Activated CD8-positive, alpha-beta T cell treated with anti-CD3 and anti-CD28 coated beads, Interleukin-2, amount 10 ng/mL, durations not matched to agents 7 days and 5 days (primary cell): ENCODE data around the gene SORL1. TPM values are rescaled to one million over a fixed set of nuclear protein-coding genes. Genes with fewer than 3 reads are reported as not detected.
A peak's percentile ranks its signal among the peaks of the same experiment; 100 is the strongest.

Experiments used
- ATAC-seq: fragments of 150-1000 bp; cut with Tn5 transposase; one replicate; pipeline ENCODE4 v1.10.0; 2021; ENCODE audit warnings: moderate library complexity
- CTCF ChIA-PET: fragments of 350-600 bp; sonication (Branson Sonifier 250); formaldehyde crosslinking; loops from one replicate; lab custom pipeline; 2021; ENCODE audit warnings: antibody characterized with exemption; lab: Charles Lee
- POLR2A ChIA-PET: fragments of 350-600 bp; sonication (Branson Sonifier 250); formaldehyde crosslinking; loops from one replicate; lab custom pipeline; 2021; ENCODE audit warnings: antibody characterized with exemption; lab: Charles Lee
- DNase-seq: peaks from one replicate; pipeline ENCODE4 v3.0.0-alpha.2; 2020
- H3K27ac Mint-ChIP-seq: one replicate; pipeline ENCODE4 v1.8.0; 2021; ENCODE audit warnings: mild to moderate bottlenecking, mixed read lengths
- H3K27me3 Mint-ChIP-seq: one replicate; pipeline ENCODE4 v1.8.0; 2021; ENCODE audit warnings: low read depth, mixed read lengths
- H3K36me3 Mint-ChIP-seq: one replicate; pipeline ENCODE4 v1.8.0; 2021; ENCODE audit warnings: low read depth, mixed read lengths
- H3K4me1 Mint-ChIP-seq: one replicate; pipeline ENCODE4 v1.8.0; 2021; ENCODE audit warnings: low read depth, mixed read lengths
- H3K4me3 Mint-ChIP-seq: one replicate; pipeline ENCODE4 v1.8.0; 2021; ENCODE audit warnings: mild to moderate bottlenecking, mixed read lengths
- H3K9me3 Mint-ChIP-seq: one replicate; pipeline ENCODE4 v1.8.0; 2022; ENCODE audit warnings: mixed read lengths; ENCODE audit not compliant: insufficient read depth
- total RNA-seq, 2 experiments: library from RNA; stranded (reverse); gene quantifications; one replicate each; pipeline ENCODE4 v1.2.3, GENCODE V29; 2021

The SORL1 gene
- total RNA-seq, 2 experiments from 2014 or later, result 98.9 to 107 TPM

- peaks cover 42% of the 10 kb centered on the region for H3K36me3 Mint-ChIP-seq
- H3K27me3 Mint-ChIP-seq, result no peaks in the 10 kb centered on the region
- peak overlapping the region; percentile 93 for H3K27ac Mint-ChIP-seq
- ChIA-PET CTCF (interaction anchor here (1.1 to 7.9 kb wide), 6 partner anchors 15 to 46 kb away, joined by 3 to 90 read pairs (median 6); partner anchors contain the start of genes SORL1 and SORL1-AS1), POLR2A (interaction anchor here (1.1 to 10.3 kb wide), 3 partner anchors 15 to 24 kb away, joined by 3 to 156 read pairs (median 28); partner anchors contain the start of genes SORL1 and SORL1-AS1)
- H3K4me3 Mint-ChIP-seq, result peak overlapping the region; percentile 67
- DNase-seq (no peak), ATAC-seq (no peak)
- H3K9me3 Mint-ChIP-seq, result no peaks in the 10 kb centered on the region
- H3K4me1 Mint-ChIP-seq, result peaks cover 93% of the 10 kb centered on the region
Observed at GRCh38 chr11:121465709-121466062, 13.6 kb downstream of the SORL1 start.

- Mint-ChIP-seq H3K36me3 (peaks cover 42% of the 10 kb centered on the region), H3K4me1 (peaks cover 92% of the 10 kb centered on the region), H3K27me3 (no peaks in the 10 kb centered on the region), H3K4me3 (peak overlapping the region; percentile 67), H3K9me3 (no peaks in the 10 kb centered on the region), H3K27ac (peak overlapping the region; percentile 93)
- POLR2A ChIA-PET, result interaction anchor here (1.1 to 10.3 kb wide), 3 partner anchors 15 to 25 kb away, joined by 3 to 156 read pairs (median 28); partner anchors contain the start of genes SORL1 and SORL1-AS1
- peak; percentile 16 for ATAC-seq
- DNase-seq, result peak; percentile 50
- CTCF ChIA-PET, result interaction anchor here (1.2 to 7.9 kb wide), 6 partner anchors 10 to 28 kb away, joined by 3 to 90 read pairs (median 10); partner anchors contain the start of genes SORL1 and SORL1-AS1
Observed at GRCh38 chr11:121466063-121466794, 14.1 kb downstream of the SORL1 start.

DNA sequence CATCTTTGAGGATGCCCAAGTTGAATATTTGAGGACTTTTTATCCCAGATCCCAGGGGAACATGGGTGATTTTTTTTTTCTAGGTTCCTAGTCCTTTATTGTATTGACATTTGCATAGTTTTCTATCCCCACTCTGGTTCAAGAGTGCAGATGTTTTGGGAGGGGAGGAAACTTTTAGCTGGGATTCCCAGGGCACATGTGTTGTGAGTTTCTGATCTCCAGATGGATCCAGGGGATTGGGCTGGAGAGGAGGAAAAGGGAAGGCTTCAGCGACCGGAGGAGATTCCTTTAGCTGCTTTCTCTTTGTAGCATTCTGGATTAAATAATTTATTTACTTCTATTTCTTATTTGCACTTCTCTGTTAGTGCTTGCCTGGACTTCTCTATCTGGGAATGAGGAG, 15.4 kb downstream of the SORL1 start:
- peak overlapping the region; percentile 61 for H3K4me3 Mint-ChIP-seq
- CTCF ChIA-PET, result interaction anchor here (0.7 to 7.9 kb wide), 9 partner anchors 8 to 148 kb away, joined by 3 to 90 read pairs (median 4); partner anchors contain the start of genes SORL1 and SORL1-AS1
- no peaks in the 10 kb centered on the region for H3K27me3 Mint-ChIP-seq
- POLR2A ChIA-PET, result interaction anchor here (1.0 to 10.3 kb wide), 7 partner anchors 8 to 109 kb away, joined by 3 to 156 read pairs (median 3); partner anchors contain the start of genes SORL1 and SORL1-AS1
- H3K36me3 Mint-ChIP-seq, result peaks cover 48% of the 10 kb centered on the region
- peaks cover 92% of the 10 kb centered on the region for H3K4me1 Mint-ChIP-seq
- no peaks in the 10 kb centered on the region for H3K9me3 Mint-ChIP-seq
- ATAC-seq (no peak), DNase-seq (no peak)
- H3K27ac Mint-ChIP-seq, result peak overlapping the region; percentile 83

DNA sequence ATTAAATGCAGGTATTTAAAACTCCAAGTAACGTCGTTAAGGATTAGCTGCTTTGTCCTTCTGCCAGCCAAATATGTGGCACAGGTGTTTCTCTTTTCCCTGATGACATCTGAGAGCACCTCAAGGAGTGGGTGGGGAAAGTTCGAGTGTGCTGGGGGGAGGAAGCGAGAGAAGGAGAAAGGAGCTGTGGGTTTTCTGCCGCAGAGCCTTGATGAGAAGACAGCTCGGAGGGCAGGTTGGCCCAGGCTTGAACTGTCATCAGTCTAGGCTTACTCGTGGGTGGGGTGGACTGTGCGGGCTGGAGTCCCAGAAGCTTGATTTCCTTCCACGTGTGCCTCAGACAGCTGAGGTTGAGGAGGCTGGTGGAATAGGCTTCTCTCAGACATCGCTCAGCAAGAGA, 15.9 kb downstream of the SORL1 start:
- Mint-ChIP-seq H3K9me3 (no peaks in the 10 kb centered on the region), H3K36me3 (peaks cover 53% of the 10 kb centered on the region), H3K27ac (peak overlapping the region; percentile 83), H3K27me3 (no peaks in the 10 kb centered on the region), H3K4me3 (peak overlapping the region; percentile 61), H3K4me1 (peaks cover 92% of the 10 kb centered on the region)
- ATAC-seq, result peak; percentile 68
- peak; percentile 82 for DNase-seq
- ChIA-PET CTCF (interaction anchor here (0.7 to 7.9 kb wide), 8 partner anchors 8 to 148 kb away, joined by 3 to 90 read pairs (median 4); partner anchors contain the start of genes SORL1 and SORL1-AS1), POLR2A (interaction anchor here (1.0 to 10.3 kb wide), 7 partner anchors 8 to 108 kb away, joined by 3 to 156 read pairs (median 3); partner anchors contain the start of genes SORL1 and SORL1-AS1)

DNA sequence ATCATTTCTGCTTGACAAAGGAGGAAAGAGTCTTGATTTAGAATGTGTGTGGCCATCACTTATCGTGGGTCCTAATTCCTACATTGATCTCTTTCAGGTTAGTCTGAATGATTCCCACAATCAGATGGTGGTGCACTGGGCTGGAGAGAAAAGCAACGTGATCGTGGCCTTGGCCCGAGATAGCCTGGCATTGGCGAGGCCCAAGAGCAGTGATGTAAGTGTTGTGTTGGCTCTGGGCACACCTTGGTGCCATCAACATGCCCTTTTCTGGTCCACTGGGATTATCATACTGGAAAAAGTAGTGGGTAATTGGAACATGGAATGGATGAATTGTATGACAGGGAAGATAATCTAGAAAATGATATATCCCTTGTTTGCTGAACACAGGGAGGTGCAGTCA, 17.8 kb downstream of the SORL1 start:
- ChIA-PET POLR2A (interaction anchor here (1.6 kb wide), 1 partner anchor 18 kb away, joined by 4 read pairs; no protein-coding TSS in a partner anchor), CTCF (interaction anchor here (0.6 to 1.4 kb wide), 2 partner anchors 14 to 19 kb away, joined by 3 to 5 read pairs; no protein-coding TSS in a partner anchor)
- H3K36me3 Mint-ChIP-seq, result peaks cover 66% of the 10 kb centered on the region
- no peak overlapping the region for H3K4me3 Mint-ChIP-seq
- DNase-seq (no peak), ATAC-seq (no peak)
- H3K27me3 Mint-ChIP-seq, result no peaks in the 10 kb centered on the region
- no peak overlapping the region for H3K27ac Mint-ChIP-seq
- H3K9me3 Mint-ChIP-seq, result no peaks in the 10 kb centered on the region
- peaks cover 86% of the 10 kb centered on the region for H3K4me1 Mint-ChIP-seq

GRCh38 chr11:121471167-121471566, 19.1 kb downstream of the SORL1 start:
- ChIA-PET CTCF (no interaction called here), POLR2A (no interaction called here)
- Mint-ChIP-seq H3K9me3 (no peaks in the 10 kb centered on the region), H3K4me1 (peaks cover 83% of the 10 kb centered on the region), H3K27me3 (no peaks in the 10 kb centered on the region), H3K4me3 (no peak overlapping the region), H3K27ac (no peak overlapping the region), H3K36me3 (peaks cover 74% of the 10 kb centered on the region)
- ATAC-seq, result no peak
- no peak for DNase-seq

GRCh38 chr11:121472312-121472711, 20.2 kb downstream of the SORL1 start:
- no peaks in the 10 kb centered on the region for H3K9me3 Mint-ChIP-seq
- H3K27me3 Mint-ChIP-seq, result no peaks in the 10 kb centered on the region
- peaks cover 82% of the 10 kb centered on the region for H3K4me1 Mint-ChIP-seq
- ATAC-seq (no peak), DNase-seq (no peak)
- H3K36me3 Mint-ChIP-seq, result peaks cover 81% of the 10 kb centered on the region
- POLR2A ChIA-PET, result no interaction called here
- CTCF ChIA-PET, result no interaction called here
- H3K27ac Mint-ChIP-seq, result peak overlapping the region; percentile 58
- peak overlapping the region; percentile 8 for H3K4me3 Mint-ChIP-seq

DNA sequence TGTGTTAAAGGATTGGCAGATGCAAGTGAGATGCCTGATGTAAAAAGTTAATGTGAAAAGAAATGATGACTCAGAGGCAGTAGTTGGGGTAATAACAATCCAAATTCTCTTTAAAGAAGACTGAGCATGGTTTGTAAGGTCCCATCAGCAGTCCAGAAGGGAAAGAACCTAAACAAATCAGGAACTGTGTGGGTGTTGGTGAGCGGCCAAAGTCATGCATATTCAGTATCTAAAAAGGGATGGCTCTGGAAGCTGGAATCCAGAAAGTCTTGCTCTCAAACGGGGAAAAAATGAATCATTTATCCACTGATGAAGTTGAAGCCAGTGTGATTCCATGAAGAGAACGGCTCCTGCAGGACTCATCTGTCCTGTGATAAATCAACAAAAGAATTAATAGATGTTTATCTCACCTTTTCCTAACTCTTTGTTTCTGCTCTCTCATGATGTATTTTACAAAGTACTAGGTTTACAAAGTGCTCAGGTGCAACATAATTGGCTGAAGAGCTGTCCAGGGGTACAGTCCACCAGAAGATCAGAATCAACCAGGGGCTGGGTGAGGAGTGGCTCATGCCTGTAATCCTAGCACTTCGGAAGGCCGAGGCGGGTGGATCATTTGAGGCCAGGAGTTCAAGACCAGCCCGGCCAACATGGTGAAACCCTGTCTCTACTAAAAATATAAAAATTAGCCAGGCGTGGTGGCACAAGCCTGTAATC, 21.1 kb downstream of the SORL1 start:
- no peak overlapping the region for H3K4me3 Mint-ChIP-seq
- peaks cover 84% of the 10 kb centered on the region for H3K36me3 Mint-ChIP-seq
- CTCF ChIA-PET, result no interaction called here
- H3K27ac Mint-ChIP-seq, result peak overlapping the region; percentile 58
- no peaks in the 10 kb centered on the region for H3K27me3 Mint-ChIP-seq
- POLR2A ChIA-PET, result no interaction called here
- peaks cover 77% of the 10 kb centered on the region for H3K4me1 Mint-ChIP-seq
- ATAC-seq (no peak), DNase-seq (no peak)
- no peaks in the 10 kb centered on the region for H3K9me3 Mint-ChIP-seq

DNA sequence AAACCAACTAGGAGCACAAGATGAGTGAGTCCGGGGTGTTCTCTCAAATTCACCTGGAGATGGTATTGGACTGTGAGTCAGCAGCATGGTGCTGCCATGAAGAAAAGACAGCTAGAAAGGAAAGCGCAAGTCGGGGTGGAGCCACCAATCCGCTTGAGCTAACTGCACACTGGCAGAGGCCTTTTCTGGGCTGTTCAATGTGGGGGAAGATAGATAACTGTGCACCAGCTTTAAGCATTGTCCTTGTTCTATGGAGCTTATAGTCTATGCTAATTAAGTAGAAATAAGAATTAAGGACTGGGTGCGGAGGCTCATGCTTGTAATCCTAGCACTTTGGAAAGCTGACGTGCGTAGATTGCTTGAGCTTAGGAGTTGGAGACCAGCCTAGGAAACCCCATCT, 22.6 kb downstream of the SORL1 start:
- CTCF ChIA-PET, result no interaction called here

GRCh38 chr11:121476379-121477032, 24.4 kb downstream of the SORL1 start:
- Mint-ChIP-seq H3K27me3 (no peaks in the 10 kb centered on the region), H3K27ac (no peak overlapping the region)
- CTCF ChIA-PET, result no interaction called here

More for the DNA sequence above, 22.6 kb downstream of the SORL1 start:
- Mint-ChIP-seq H3K27me3 (no peaks in the 10 kb centered on the region), H3K4me1 (peaks cover 76% of the 10 kb centered on the region), H3K36me3 (peaks cover 84% of the 10 kb centered on the region), H3K9me3 (no peaks in the 10 kb centered on the region), H3K4me3 (no peak overlapping the region), H3K27ac (no peak overlapping the region)
- POLR2A ChIA-PET, result no interaction called here
- ATAC-seq (no peak), DNase-seq (no peak)

More at GRCh38 chr11:121476379-121477032, 24.4 kb downstream of the SORL1 start:
- Mint-ChIP-seq H3K4me1 (peaks cover 73% of the 10 kb centered on the region), H3K36me3 (peaks cover 74% of the 10 kb centered on the region), H3K9me3 (no peaks in the 10 kb centered on the region), H3K4me3 (no peak overlapping the region)
- POLR2A ChIA-PET, result no interaction called here
- DNase-seq (no peak), ATAC-seq (no peak)
